ENCODE measurements around the gene FHIP1A.

DNA sequence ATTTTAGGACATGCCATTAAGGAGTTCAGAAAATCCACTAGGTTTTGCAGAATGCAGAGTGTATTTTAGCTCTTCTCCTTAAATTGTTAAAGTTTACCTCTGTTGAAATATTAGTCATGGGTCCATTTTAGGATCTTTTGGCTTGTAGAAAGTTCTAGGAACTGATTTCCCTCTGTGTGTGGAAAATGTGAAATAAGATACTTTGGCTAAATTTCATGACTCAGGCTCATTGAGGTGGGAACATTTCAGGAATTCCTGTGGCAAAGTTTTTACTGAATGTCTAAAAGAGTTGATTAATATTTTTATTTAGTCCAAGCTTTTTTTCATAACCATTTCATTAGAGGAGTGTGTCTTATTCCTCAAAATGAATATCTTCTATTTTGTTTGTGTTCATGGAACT is 7.0 kb downstream of the FHIP1A start:
- TF ChIP-seq, protein P1, sequence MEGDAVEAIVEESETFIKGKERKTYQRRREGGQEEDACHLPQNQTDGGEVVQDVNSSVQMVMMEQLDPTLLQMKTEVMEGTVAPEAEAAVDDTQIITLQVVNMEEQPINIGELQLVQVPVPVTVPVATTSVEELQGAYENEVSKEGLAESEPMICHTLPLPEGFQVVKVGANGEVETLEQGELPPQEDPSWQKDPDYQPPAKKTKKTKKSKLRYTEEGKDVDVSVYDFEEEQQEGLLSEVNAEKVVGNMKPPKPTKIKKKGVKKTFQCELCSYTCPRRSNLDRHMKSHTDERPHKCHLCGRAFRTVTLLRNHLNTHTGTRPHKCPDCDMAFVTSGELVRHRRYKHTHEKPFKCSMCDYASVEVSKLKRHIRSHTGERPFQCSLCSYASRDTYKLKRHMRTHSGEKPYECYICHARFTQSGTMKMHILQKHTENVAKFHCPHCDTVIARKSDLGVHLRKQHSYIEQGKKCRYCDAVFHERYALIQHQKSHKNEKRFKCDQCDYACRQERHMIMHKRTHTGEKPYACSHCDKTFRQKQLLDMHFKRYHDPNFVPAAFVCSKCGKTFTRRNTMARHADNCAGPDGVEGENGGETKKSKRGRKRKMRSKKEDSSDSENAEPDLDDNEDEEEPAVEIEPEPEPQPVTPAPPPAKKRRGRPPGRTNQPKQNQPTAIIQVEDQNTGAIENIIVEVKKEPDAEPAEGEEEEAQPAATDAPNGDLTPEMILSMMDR (IDR thresholded peaks at IDR 0.05): no peak
- no peak for TF ChIP-seq POLR2A (IDR thresholded peaks at IDR 0.05)
